Stomach (tissue), 4 donors: Measurements from ENCODE around the gene NFATC2.

Experiments
- CTCF ChIP-seq, 7 experiments: fragments of 450-650 bp in 4 of 7; fragments of 200-600 bp in 3 of 7; sonication (generic) in 3 of 7; IDR thresholded peaks; one replicate each; pipeline ENCODE4 v1.5.1; 2016 to 2019; ENCODE audit warnings: antibody characterized with exemption in 7 of 7, control low read depth in 2 of 7, mild to moderate bottlenecking in 1 of 7
- EP300 ChIP-seq: sonication (generic); formaldehyde crosslinking; IDR thresholded peaks from one replicate; pipeline ENCODE4 v1.6.1; 2017; ENCODE audit warnings: antibody characterized with exemption

GRCh38 chr20:51429144-51429482 is 113.4 kb downstream of the NFATC2 start:
- TF ChIP-seq EP300, result no peak
- no peak for TF ChIP-seq CTCF (IDR thresholded peaks at IDR 0.05)
